ENCODE measurements around the gene PNMA8B. TPM values are rescaled to one million over a fixed set of nuclear protein-coding genes. Genes with fewer than 3 reads are reported as not detected.
A peak's percentile ranks its signal among the peaks of the same experiment; 100 is the strongest.

The PNMA8B gene
- total RNA-seq, 1 donor: 0.72 TPM

- Histone ChIP-seq H3K9me3 (ENCODE audit: low read depth, low read length) (peaks cover 8% of the 10 kb centered on the region), H3K36me3 (ENCODE audit: insufficient read depth, low read length) (no peaks in the 10 kb centered on the region), H3K79me2 (ENCODE audit: insufficient read depth, low read length) (no peaks in the 10 kb centered on the region), H3K4me1 (ENCODE audit: insufficient read depth, low read length) (no peaks in the 10 kb centered on the region), H3K4me2 (ENCODE audit: insufficient read depth, low read length) (no peak overlapping the region), H4K20me1 (ENCODE audit: insufficient read depth, low read length) (no peaks in the 10 kb centered on the region), H3K27me3 (ENCODE audit: insufficient read depth, low read length) (no peaks in the 10 kb centered on the region), H2AFZ (ENCODE audit: low read length) (no peak overlapping the region), H3K4me3 (ENCODE audit: insufficient read depth, low read length) (no peak overlapping the region), H3K27ac (ENCODE audit: low read depth, low read length) (no peak overlapping the region)
- DNase-seq (ENCODE audit: insufficient read length, low spot score, missing footprints): no peak
- TF ChIP-seq CTCF (IDR thresholded peaks at IDR 0.05; ENCODE audit: extremely low read depth, low read depth, low read length): no peak
Observed at GRCh38 chr19:46515290-46515609, 19.6 kb upstream of the PNMA8B start.

GRCh38 chr19:46514589-46515289 is 19.1 kb upstream of the PNMA8B start:
- Histone ChIP-seq H3K4me2 (ENCODE audit: insufficient read depth, low read length) (no peak overlapping the region), H4K20me1 (ENCODE audit: insufficient read depth, low read length) (no peaks in the 10 kb centered on the region), H3K9me3 (ENCODE audit: low read depth, low read length) (peaks cover 8% of the 10 kb centered on the region), H2AFZ (ENCODE audit: low read length) (no peak overlapping the region), H3K4me3 (ENCODE audit: insufficient read depth, low read length) (no peak overlapping the region), H3K36me3 (ENCODE audit: insufficient read depth, low read length) (no peaks in the 10 kb centered on the region), H3K4me1 (ENCODE audit: insufficient read depth, low read length) (no peaks in the 10 kb centered on the region), H3K27me3 (ENCODE audit: insufficient read depth, low read length) (no peaks in the 10 kb centered on the region), H3K27ac (ENCODE audit: low read depth, low read length) (no peak overlapping the region), H3K79me2 (ENCODE audit: insufficient read depth, low read length) (no peaks in the 10 kb centered on the region)
- no peak for DNase-seq (ENCODE audit: insufficient read length, low spot score, missing footprints)
- TF ChIP-seq CTCF (IDR thresholded peaks at IDR 0.05; ENCODE audit: extremely low read depth, low read depth, low read length): no peak

DNA sequence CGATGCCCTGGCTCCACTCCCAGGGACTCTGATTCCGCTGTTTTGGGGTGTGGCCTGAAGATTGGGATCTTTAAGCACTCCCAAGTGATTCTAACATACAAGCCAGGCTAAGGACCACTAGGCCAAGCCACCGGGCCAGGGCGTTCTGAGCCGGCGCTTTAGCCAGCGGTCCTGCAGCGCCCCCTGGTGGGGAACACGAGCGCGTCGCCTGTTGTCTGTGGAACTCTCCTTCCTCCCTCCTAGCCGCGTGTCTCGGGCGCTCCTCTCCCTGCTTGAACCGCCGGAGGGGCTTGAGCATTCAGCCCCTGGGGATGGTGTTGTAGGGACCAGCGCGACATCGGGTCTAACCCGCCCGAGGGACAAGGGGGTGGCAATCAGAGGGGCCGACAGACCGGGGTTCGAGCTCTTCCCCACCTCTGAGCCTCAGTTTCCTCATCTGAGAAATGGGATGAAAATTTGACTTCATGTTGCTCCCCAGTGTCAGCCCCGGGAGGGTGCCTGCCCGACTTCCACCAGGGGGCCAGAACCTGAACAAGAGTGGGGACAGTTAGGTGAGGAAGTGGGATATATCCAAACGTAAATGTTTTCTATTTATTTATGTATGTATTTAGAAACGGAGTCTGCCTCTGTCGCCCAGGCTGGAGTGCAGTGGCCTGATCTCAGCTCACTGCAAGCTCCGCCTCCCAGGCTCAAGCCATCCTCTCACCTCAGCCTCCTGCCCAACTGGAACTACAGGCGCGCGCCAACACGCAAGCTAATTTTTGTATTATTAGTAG is 18.0 kb upstream of the PNMA8B start:
- Histone ChIP-seq H3K27me3 (ENCODE audit: insufficient read depth, low read length) (no peaks in the 10 kb centered on the region), H3K4me3 (ENCODE audit: insufficient read depth, low read length) (no peak overlapping the region), H3K36me3 (ENCODE audit: insufficient read depth, low read length) (no peaks in the 10 kb centered on the region), H3K4me1 (ENCODE audit: insufficient read depth, low read length) (no peaks in the 10 kb centered on the region), H3K79me2 (ENCODE audit: insufficient read depth, low read length) (no peaks in the 10 kb centered on the region), H3K9me3 (ENCODE audit: low read depth, low read length) (peaks cover 8% of the 10 kb centered on the region), H3K4me2 (ENCODE audit: insufficient read depth, low read length) (peak overlapping the region; percentile 57), H2AFZ (ENCODE audit: low read length) (peak overlapping the region; percentile 62), H3K27ac (ENCODE audit: low read depth, low read length) (no peak overlapping the region), H4K20me1 (ENCODE audit: insufficient read depth, low read length) (no peaks in the 10 kb centered on the region)
- peak; percentile 89 for TF ChIP-seq CTCF (IDR thresholded peaks at IDR 0.05; ENCODE audit: extremely low read depth, low read depth, low read length)
- DNase-seq (ENCODE audit: insufficient read length, low spot score, missing footprints): peak; percentile 97

- H3K79me2 ChIP-seq (ENCODE audit: insufficient read depth, low read length): no peaks in the 10 kb centered on the region
- H3K9me3 ChIP-seq (ENCODE audit: low read depth, low read length): peaks cover 8% of the 10 kb centered on the region
- H3K36me3 ChIP-seq (ENCODE audit: insufficient read depth, low read length): no peaks in the 10 kb centered on the region
- no peak overlapping the region for H3K4me3 ChIP-seq (ENCODE audit: insufficient read depth, low read length)
- no peak for TF ChIP-seq CTCF (IDR thresholded peaks at IDR 0.05; ENCODE audit: extremely low read depth, low read depth, low read length)
- no peak overlapping the region for H2AFZ ChIP-seq (ENCODE audit: low read length)
- H3K27ac ChIP-seq (ENCODE audit: low read depth, low read length): no peak overlapping the region
- DNase-seq (ENCODE audit: insufficient read length, low spot score, missing footprints): no peak
- no peak overlapping the region for H3K4me2 ChIP-seq (ENCODE audit: insufficient read depth, low read length)
- H4K20me1 ChIP-seq (ENCODE audit: insufficient read depth, low read length): no peaks in the 10 kb centered on the region
- H3K27me3 ChIP-seq (ENCODE audit: insufficient read depth, low read length): no peaks in the 10 kb centered on the region
- peaks cover 4% of the 10 kb centered on the region for H3K4me1 ChIP-seq (ENCODE audit: insufficient read depth, low read length)
Observed at GRCh38 chr19:46511237-46511636, 15.6 kb upstream of the PNMA8B start.
